Endodermal cell (in vitro differentiated cells): Measurements from ENCODE around the gene CNOT6. TPM values are rescaled to one million over a fixed set of nuclear protein-coding genes. Genes with fewer than 3 reads are reported as not detected.

Experiments
- DNase-seq: peaks from one replicate; pipeline ENCODE4 v3.0.0-alpha.2; 2017
- H3K27ac ChIP-seq: 2 replicates; pipeline ENCODE4 v1.5.1; 2013; ENCODE audit warnings: mild to moderate bottlenecking, low read depth, low read length, moderate library complexity
- H3K27me3 ChIP-seq: 2 replicates; pipeline ENCODE4 v1.6.1; 2013; ENCODE audit warnings: mild to moderate bottlenecking, low read length, moderate library complexity; ENCODE audit not compliant: insufficient read depth, control insufficient read depth, poor library complexity, severe bottlenecking
- H3K36me3 ChIP-seq: 2 replicates; pipeline ENCODE4 v1.7.0; 2013; ENCODE audit warnings: mild to moderate bottlenecking, low read length, moderate library complexity; ENCODE audit not compliant: control insufficient read depth, insufficient read depth
- H3K4me1 ChIP-seq: one replicate; pipeline ENCODE4 v1.7.0; 2013; ENCODE audit warnings: low read length; ENCODE audit not compliant: control insufficient read depth, insufficient read depth
- H3K4me3 ChIP-seq: 2 replicates; pipeline ENCODE4 v1.5.1; 2013; ENCODE audit warnings: mild to moderate bottlenecking, low read length, moderate library complexity
- H3K9ac ChIP-seq: 2 replicates; pipeline ENCODE4 v1.6.1; 2013; ENCODE audit warnings: mild to moderate bottlenecking, low read length, moderate library complexity; ENCODE audit not compliant: poor library complexity, severe bottlenecking; ENCODE audit errors: extremely low read depth
- H3K9me3 ChIP-seq: 2 replicates; pipeline ENCODE4 v1.6.1; 2013; ENCODE audit warnings: mild to moderate bottlenecking, low read length, moderate library complexity; ENCODE audit not compliant: control insufficient read depth
- H3K27ac Mint-ChIP-seq: 2 replicates; pipeline ENCODE4 v1.8.0; 2020; ENCODE audit warnings: mixed read lengths
- H3K27me3 Mint-ChIP-seq: 2 replicates; pipeline ENCODE4 v1.8.0; 2021; ENCODE audit warnings: mild to moderate bottlenecking, mixed read lengths; ENCODE audit not compliant: insufficient read depth
- H3K36me3 Mint-ChIP-seq: 2 replicates; pipeline ENCODE4 v1.8.0; 2020; ENCODE audit warnings: low read depth, mixed read lengths
- H3K4me1 Mint-ChIP-seq: 2 replicates; pipeline ENCODE4 v1.8.0; 2020; ENCODE audit warnings: mixed read lengths
- H3K4me3 Mint-ChIP-seq: 2 replicates; pipeline ENCODE4 v1.8.0; 2020; ENCODE audit warnings: mild to moderate bottlenecking, moderate library complexity, mixed read lengths
- H3K9me3 Mint-ChIP-seq: 2 replicates; pipeline ENCODE4 v1.8.0; 2020; ENCODE audit warnings: mild to moderate bottlenecking, mixed read lengths
- WGBS, 2 experiments: methylation state at CpG; one replicate each; pipeline versions ENCODE4 v1.1.5 to v1.1.7; 2013; ENCODE audit warnings: missing lambda C conversion rate in 2 of 2, mixed read lengths in 1 of 2; ENCODE audit not compliant: insufficient coverage in 1 of 2, insufficient read length in 1 of 2; 5-methylcytosine and 5-hydroxymethylcytosine counted together
- total RNA-seq, 2 donors: library from RNA; stranded (reverse); fragmentation: NEBNext Ultra II Directional in 1 of 2; extraction: Animal tissue kit (Norgen Biotek cat#: 25700) in 1 of 2; gene quantifications; 2 replicates in 1 of 2; 3 replicates in 1 of 2; pipeline ENCODE4 v1.2.1, GENCODE V29; 2021
- TF ChIP-seq, protein P1 (sequence below): fragments of 200-600 bp; sonication (generic); conservative IDR thresholded peaks from 2 replicates; pipeline ENCODE4 v1.5.0; 2021; ENCODE audit warnings: antibody characterized with exemption, mild to moderate bottlenecking

The CNOT6 gene
- total RNA-seq, 2 donors from 2014 or later = 40.4 to 42.9 TPM

DNA sequence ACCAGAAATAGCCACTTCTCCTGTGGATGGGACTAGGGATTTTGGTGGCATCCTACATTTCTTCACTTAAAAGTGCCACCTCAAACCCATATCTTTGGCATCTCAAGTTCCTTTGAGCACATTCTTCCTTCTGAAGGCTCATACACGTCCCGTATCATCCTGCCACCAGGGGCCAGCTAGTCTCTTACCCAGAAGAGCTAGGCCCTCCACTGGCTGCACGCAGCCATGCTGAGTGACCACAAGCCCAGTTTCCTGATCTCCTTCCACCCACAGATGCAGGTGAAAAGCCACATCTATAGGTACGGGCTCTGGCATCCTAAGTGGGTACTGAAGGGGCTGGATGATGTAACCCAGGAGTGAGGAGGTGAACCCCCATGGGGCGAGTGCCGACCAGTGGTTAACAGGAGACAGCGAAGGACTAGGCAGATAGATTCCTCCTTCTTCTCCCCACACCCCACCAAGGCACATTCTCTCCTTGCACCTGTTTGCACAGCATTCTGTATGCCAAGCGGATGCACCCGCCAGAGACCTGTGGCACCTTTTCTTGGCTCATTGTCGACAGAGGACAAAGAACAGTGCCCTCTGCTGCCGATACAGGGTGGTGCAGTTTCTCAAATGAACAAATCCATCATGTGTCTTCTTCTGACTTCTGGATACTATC lies 111.5 kb downstream of the CNOT6 start:
- Histone ChIP-seq H3K9ac (no peak overlapping the region), H3K36me3 (no peaks in the 10 kb centered on the region), H3K4me1 (no peaks in the 10 kb centered on the region), H3K9me3 (no peaks in the 10 kb centered on the region), H3K4me3 (no peak overlapping the region), H3K27ac (no peak overlapping the region), H3K27me3 (no peaks in the 10 kb centered on the region)
- TF ChIP-seq, protein P1, sequence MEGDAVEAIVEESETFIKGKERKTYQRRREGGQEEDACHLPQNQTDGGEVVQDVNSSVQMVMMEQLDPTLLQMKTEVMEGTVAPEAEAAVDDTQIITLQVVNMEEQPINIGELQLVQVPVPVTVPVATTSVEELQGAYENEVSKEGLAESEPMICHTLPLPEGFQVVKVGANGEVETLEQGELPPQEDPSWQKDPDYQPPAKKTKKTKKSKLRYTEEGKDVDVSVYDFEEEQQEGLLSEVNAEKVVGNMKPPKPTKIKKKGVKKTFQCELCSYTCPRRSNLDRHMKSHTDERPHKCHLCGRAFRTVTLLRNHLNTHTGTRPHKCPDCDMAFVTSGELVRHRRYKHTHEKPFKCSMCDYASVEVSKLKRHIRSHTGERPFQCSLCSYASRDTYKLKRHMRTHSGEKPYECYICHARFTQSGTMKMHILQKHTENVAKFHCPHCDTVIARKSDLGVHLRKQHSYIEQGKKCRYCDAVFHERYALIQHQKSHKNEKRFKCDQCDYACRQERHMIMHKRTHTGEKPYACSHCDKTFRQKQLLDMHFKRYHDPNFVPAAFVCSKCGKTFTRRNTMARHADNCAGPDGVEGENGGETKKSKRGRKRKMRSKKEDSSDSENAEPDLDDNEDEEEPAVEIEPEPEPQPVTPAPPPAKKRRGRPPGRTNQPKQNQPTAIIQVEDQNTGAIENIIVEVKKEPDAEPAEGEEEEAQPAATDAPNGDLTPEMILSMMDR = peak; percentile 84
- H3K27ac Mint-ChIP-seq = no peak overlapping the region
- WGBS, 2 experiments = 62 to 73% methylated on average over 7 to 11 of the region's 11 CpGs
- peak; percentile 90 for DNase-seq
- H3K27me3 Mint-ChIP-seq = peaks cover 7% of the 10 kb centered on the region
- no peak overlapping the region for H3K4me3 Mint-ChIP-seq
- H3K36me3 Mint-ChIP-seq = no peaks in the 10 kb centered on the region
- peaks cover 5% of the 10 kb centered on the region for H3K4me1 Mint-ChIP-seq
- H3K9me3 Mint-ChIP-seq = no peaks in the 10 kb centered on the region

GRCh38 chr5:180606215-180606785 lies 112.1 kb downstream of the CNOT6 start:
- Histone ChIP-seq H3K27me3 (no peaks in the 10 kb centered on the region), H3K4me3 (no peak overlapping the region), H3K27ac (no peak overlapping the region), H3K36me3 (no peaks in the 10 kb centered on the region), H3K4me1 (no peaks in the 10 kb centered on the region), H3K9ac (no peak overlapping the region), H3K9me3 (no peaks in the 10 kb centered on the region)
- H3K36me3 Mint-ChIP-seq = no peaks in the 10 kb centered on the region
- TF ChIP-seq, protein P1 = no peak
- 90% methylated on average over 19 to 21 of the region's 21 CpGs for WGBS, 2 experiments
- no peak overlapping the region for H3K4me3 Mint-ChIP-seq
- H3K9me3 Mint-ChIP-seq = no peaks in the 10 kb centered on the region
- DNase-seq = no peak
- H3K27ac Mint-ChIP-seq = no peak overlapping the region
- peaks cover 7% of the 10 kb centered on the region for H3K27me3 Mint-ChIP-seq
- peaks cover 5% of the 10 kb centered on the region for H3K4me1 Mint-ChIP-seq

- no peak overlapping the region for H3K4me3 ChIP-seq
- H3K27ac Mint-ChIP-seq = no peak overlapping the region
- no peaks in the 10 kb centered on the region for H3K9me3 ChIP-seq
- H3K4me1 ChIP-seq = no peaks in the 10 kb centered on the region
- no peak for DNase-seq
- H3K9me3 Mint-ChIP-seq = no peaks in the 10 kb centered on the region
- WGBS, 2 experiments = 80 to 83% methylated on average over 9 to 18 of the region's 18 CpGs
- H3K27me3 ChIP-seq = no peaks in the 10 kb centered on the region
- H3K4me1 Mint-ChIP-seq = peaks cover 5% of the 10 kb centered on the region
- no peak overlapping the region for H3K27ac ChIP-seq
- no peaks in the 10 kb centered on the region for H3K36me3 ChIP-seq
- H3K9ac ChIP-seq = no peak overlapping the region
- TF ChIP-seq, protein P1 = no peak
- H3K27me3 Mint-ChIP-seq = peaks cover 7% of the 10 kb centered on the region
- no peak overlapping the region for H3K4me3 Mint-ChIP-seq
- no peaks in the 10 kb centered on the region for H3K36me3 Mint-ChIP-seq
These were observed 113.8 kb downstream of the CNOT6 start for GRCh38 chr5:180607861-180608571.
